GM23248 (cell line): ENCODE results near the gene RBM4B. TPM values are rescaled to one million over a fixed set of nuclear protein-coding genes. Genes with fewer than 3 reads are reported as not detected.

Experiments
- DNase-seq: peaks from one replicate; pipeline ENCODE4 v3.0.0-alpha.2; 2015
- H2AFZ ChIP-seq: fragments of 200-600 bp; sonication (generic); 2 replicates; pipeline ENCODE4 v1.6.1; 2016; ENCODE audit warnings: antibody characterized with exemption
- H3F3A ChIP-seq: fragments of 200-600 bp; sonication (generic); 2 replicates; pipeline ENCODE4 v1.6.1; 2016; ENCODE audit warnings: mild to moderate bottlenecking, antibody characterized with exemption, mixed run types; ENCODE audit not compliant: insufficient read depth
- H3K27ac ChIP-seq: fragments of 200-600 bp; sonication (generic); 2 replicates; pipeline ENCODE4 v1.5.1; 2016; ENCODE audit warnings: mild to moderate bottlenecking
- H3K27me3 ChIP-seq: fragments of 200-600 bp; sonication (generic); replicated peaks from 2 replicates; pipeline ENCODE4 v1.6.1; 2016; ENCODE audit warnings: mild to moderate bottlenecking; ENCODE audit not compliant: insufficient read depth
- H3K36me3 ChIP-seq: fragments of 200-600 bp; sonication (generic); 2 replicates; pipeline ENCODE4 v1.6.1; 2016; ENCODE audit warnings: low read depth, mild to moderate bottlenecking
- H3K4me1 ChIP-seq: fragments of 200-600 bp; sonication (generic); 2 replicates; pipeline ENCODE4 v1.6.1; 2016; ENCODE audit warnings: mild to moderate bottlenecking; ENCODE audit not compliant: insufficient read depth
- H3K4me2 ChIP-seq: fragments of 200-600 bp; sonication (generic); one replicate; pipeline ENCODE4 v1.6.1; 2016; ENCODE audit warnings: mild to moderate bottlenecking; ENCODE audit not compliant: unreplicated experiment
- H3K4me3 ChIP-seq: fragments of 200-600 bp; sonication (generic); 2 replicates; pipeline ENCODE4 v1.5.1; 2016; ENCODE audit warnings: mild to moderate bottlenecking
- H3K79me2 ChIP-seq: fragments of 200-600 bp; sonication (generic); 2 replicates; pipeline ENCODE4 v1.6.1; 2016; ENCODE audit warnings: mild to moderate bottlenecking; ENCODE audit not compliant: insufficient read depth
- H3K9ac ChIP-seq: fragments of 200-600 bp; sonication (generic); 2 replicates; pipeline ENCODE4 v1.6.1; 2016; ENCODE audit warnings: mild to moderate bottlenecking
- H3K9me2 ChIP-seq: fragments of 200-600 bp; sonication (generic); 2 replicates; pipeline ENCODE4 v1.6.1; 2016; ENCODE audit warnings: mixed run types, mild to moderate bottlenecking, moderate library complexity; ENCODE audit not compliant: insufficient read depth
- H3K9me3 ChIP-seq: fragments of 200-600 bp; sonication (generic); one replicate; pipeline ENCODE4 v1.6.1; 2017; ENCODE audit warnings: low read depth
- H4K20me1 ChIP-seq: fragments of 200-600 bp; sonication (generic); 2 replicates; pipeline ENCODE4 v1.6.0; 2016; ENCODE audit not compliant: insufficient read depth
- EZH2 ChIP-seq: fragments of 200-600 bp; sonication (generic); IDR thresholded peaks from 2 replicates; pipeline ENCODE4 v1.6.1; 2018; ENCODE audit warnings: antibody characterized with exemption, mild to moderate bottlenecking; ENCODE audit not compliant: insufficient read depth, poor library complexity, severe bottlenecking
- EZH2phosphoT487 ChIP-seq: fragments of 200-600 bp; sonication (generic); IDR thresholded peaks from 2 replicates; pipeline ENCODE4 v1.6.1; 2018; ENCODE audit warnings: antibody characterized with exemption, moderate library complexity, mild to moderate bottlenecking, low read depth; ENCODE audit not compliant: insufficient read depth
- WGBS, 2 experiments: methylation state at CpG; one replicate each; pipeline ENCODE4 v1.1.6; 2015 to 2017; ENCODE audit warnings: low lambda C conversion rate in 2 of 2, low coverage in 1 of 2; ENCODE audit errors: missing lambda C conversion rate in 2 of 2; 5-methylcytosine and 5-hydroxymethylcytosine counted together
- in situ Hi-C: fragments of 300-500 bp; cut with MboI; formaldehyde crosslinking; loops from 2 replicates; pipeline ENCODE4 v1.15.0; 2020
- polyA plus RNA-seq: library from polyadenylated mRNA; unstranded; fragments of >200 nt; fragmentation: Nextera tagmentation; extraction: Ambion mirVana; gene quantifications from 2 replicates; pipeline ENCODE4 v1.2.1, GENCODE V29; 2016
- total RNA-seq: library from RNA; depleted of rRNA; stranded (reverse); fragments of >200 nt; shearing (Covaris generic); gene quantifications from 2 replicates; pipeline ENCODE4 v1.2.3, GENCODE V29; 2014

RBM4B gene
- total and polyA plus RNA-seq, 2 experiments from 2014 or later: 18.5 to 23.4 TPM

DNA sequence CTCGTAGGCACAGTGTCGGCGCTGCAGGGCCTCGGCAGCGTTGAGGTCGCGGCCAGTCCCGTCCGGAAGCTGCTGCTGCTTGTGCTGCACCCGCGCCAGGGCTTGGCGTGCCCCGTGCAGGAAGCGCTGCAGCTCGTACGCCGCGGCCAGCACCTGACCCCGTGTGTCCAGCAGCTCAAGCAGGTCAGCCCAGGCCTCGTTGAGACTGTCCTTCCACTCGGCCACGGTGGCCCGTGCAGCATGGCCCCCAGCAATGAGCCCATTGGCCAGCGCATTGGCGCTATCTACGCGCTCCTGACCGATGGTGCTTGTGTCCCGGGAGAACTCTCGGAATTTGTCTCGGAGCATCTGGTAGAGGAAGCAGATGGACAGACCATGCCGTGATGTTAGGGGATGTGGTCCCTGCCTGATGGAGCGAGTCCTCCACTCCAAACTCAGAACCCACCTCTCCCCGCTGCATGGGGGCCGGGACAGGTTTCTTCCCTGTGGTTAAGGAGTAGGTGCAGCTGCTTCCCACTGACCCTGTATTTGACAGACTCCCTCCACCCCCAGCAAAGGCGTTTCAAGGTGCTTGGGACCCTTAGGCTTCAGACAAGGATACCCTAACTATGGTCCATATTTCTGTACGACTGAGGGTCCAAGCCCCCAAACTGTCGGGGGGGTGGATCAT is 13.8 kb upstream of the RBM4B start:
- no peaks in the 10 kb centered on the region for H3K36me3 ChIP-seq
- no peaks in the 10 kb centered on the region for H3K9me3 ChIP-seq
- TF ChIP-seq EZH2phosphoT487 (no peak), EZH2 (no peak)
- no peaks in the 10 kb centered on the region for H3K79me2 ChIP-seq
- H3K27me3 ChIP-seq: no peaks in the 10 kb centered on the region
- no peak overlapping the region for H3K4me2 ChIP-seq
- no peak overlapping the region for H3K9ac ChIP-seq
- no peaks in the 10 kb centered on the region for H3K9me2 ChIP-seq
- H3K27ac ChIP-seq: no peak overlapping the region
- H2AFZ ChIP-seq: no peak overlapping the region
- in situ Hi-C loops: loop anchor here (10.0 kb wide), 2 partner anchors 143 to 283 kb away; partner anchors contain the start of gene C11orf86
- no peaks in the 10 kb centered on the region for H3K4me1 ChIP-seq
- DNase-seq: no peak
- H4K20me1 ChIP-seq: no peaks in the 10 kb centered on the region
- no peak overlapping the region for H3K4me3 ChIP-seq
- 84 to 85% methylated on average over 36 to 38 of the region's 38 CpGs for WGBS, 2 experiments
- H3F3A ChIP-seq: no peaks in the 10 kb centered on the region

DNA sequence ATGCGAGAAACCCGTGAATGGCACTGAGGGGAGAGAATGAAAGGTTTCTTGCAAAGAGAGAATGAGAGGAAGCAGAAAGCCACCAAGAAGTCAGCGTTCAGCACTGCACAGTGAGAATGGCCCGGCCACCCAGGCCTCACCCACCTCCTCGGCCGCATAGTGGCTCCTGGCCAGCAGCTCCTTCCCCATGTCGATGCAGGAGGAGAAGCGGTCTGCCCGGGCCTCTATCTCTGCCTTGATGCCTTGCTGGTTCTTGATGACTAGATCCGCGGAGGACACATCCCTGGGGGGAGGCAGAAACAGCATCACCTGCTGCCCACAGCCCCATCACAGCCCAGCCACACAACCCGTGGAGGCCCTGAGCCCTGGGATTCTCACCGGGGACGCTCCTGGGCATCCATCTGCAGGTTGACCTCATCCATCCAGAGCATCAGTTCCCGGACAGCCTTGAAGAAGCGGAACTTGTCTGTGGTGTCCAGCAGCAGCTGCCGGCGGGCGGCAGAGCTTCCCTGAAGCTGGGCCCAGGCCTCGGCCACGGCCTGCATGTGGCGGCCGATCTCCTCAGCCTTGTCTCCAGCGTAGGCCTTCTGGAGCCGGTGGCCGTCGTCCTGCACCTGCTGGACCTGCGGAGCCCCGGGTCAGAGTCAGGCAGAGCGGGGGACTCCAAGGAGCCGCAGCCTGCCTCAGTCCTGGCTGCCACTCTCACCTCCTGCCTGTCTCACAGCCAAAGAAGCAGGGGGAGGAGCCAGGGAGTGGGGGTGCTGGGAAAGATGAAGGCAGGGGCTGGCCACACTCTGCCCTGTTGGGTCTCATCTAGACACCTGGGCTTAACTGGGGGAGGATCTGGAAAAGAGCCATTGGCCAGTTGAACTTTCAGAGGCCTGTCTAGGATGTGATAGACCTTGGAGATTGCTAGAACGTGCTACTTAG is 12.2 kb upstream of the RBM4B start:
- no peaks in the 10 kb centered on the region for H3K27me3 ChIP-seq
- in situ Hi-C loops: loop anchor here (10.0 kb wide), 2 partner anchors 145 to 285 kb away; partner anchors contain the start of gene C11orf86
- H3K4me2 ChIP-seq: no peak overlapping the region
- H3K4me3 ChIP-seq: no peak overlapping the region
- H3K79me2 ChIP-seq: no peaks in the 10 kb centered on the region
- 89% methylated on average over 32 of the region's 32 CpGs for WGBS, 2 experiments
- H3K9me3 ChIP-seq: no peaks in the 10 kb centered on the region
- no peaks in the 10 kb centered on the region for H3K36me3 ChIP-seq
- TF ChIP-seq EZH2phosphoT487 (no peak), EZH2 (no peak)
- no peak overlapping the region for H2AFZ ChIP-seq
- H3K9ac ChIP-seq: no peak overlapping the region
- no peak overlapping the region for H3K27ac ChIP-seq
- no peaks in the 10 kb centered on the region for H3K4me1 ChIP-seq
- no peaks in the 10 kb centered on the region for H4K20me1 ChIP-seq
- H3F3A ChIP-seq: no peaks in the 10 kb centered on the region
- no peak for DNase-seq
- H3K9me2 ChIP-seq: no peaks in the 10 kb centered on the region

DNA sequence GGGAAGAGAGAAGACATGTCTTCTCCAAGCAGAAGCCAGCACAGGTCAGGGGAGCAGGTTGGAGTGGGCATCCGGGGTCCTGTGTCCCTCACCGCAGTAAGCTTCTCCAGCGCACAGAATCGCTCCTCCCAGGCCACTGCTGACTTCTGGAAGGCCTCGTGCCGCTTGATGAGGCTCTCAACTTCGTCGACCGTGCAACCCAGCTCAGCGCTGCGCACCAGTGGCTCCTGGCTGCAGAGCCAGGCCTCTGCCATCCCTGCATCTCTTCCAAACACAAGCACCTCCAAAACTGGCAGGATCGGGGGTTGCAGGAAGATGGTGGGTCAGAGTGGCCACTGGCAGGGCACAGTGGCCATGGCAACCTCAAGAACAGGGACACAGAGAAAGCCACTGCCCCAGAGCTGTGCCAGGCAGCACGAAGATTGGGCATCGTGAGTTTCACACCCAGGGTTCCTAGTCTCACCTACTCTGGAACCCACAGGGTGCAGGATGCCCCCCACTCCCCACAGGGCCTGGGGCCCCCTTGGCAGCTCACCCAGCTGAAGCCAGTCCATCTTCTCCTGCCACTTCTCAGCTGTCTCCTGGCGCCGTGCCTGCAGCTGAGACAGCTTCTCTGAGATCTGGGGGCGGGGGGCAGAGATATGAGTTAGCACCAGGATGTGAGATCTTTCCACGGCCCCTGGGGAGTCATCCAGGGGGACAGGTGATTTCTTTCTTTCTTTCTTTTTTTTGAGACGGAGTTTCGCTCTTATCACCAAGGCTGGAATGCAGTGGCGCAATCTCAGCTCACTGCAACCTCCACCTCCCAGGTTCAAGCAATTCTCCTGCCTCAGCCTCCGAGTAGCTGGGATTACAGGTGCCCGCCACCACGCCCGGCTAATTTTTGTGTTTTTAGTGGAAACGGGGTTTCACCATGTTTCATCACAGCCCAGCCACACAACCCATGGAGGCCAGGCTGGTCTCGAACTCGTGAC is 11.2 kb upstream of the RBM4B start:
- Histone ChIP-seq H3F3A (no peaks in the 10 kb centered on the region), H4K20me1 (no peaks in the 10 kb centered on the region), H3K4me3 (no peak overlapping the region), H3K27ac (no peak overlapping the region), H3K27me3 (no peaks in the 10 kb centered on the region), H3K9me3 (no peaks in the 10 kb centered on the region), H3K4me2 (no peak overlapping the region), H2AFZ (no peak overlapping the region), H3K36me3 (no peaks in the 10 kb centered on the region), H3K4me1 (no peaks in the 10 kb centered on the region), H3K79me2 (no peaks in the 10 kb centered on the region), H3K9me2 (no peaks in the 10 kb centered on the region), H3K9ac (no peak overlapping the region)
- WGBS, 2 experiments: 81% methylated on average over 28 of the region's 28 CpGs
- DNase-seq: peak; percentile 9
- no peak for TF ChIP-seq EZH2phosphoT487
- no peak for TF ChIP-seq EZH2
- in situ Hi-C loops: no loop called here

DNA sequence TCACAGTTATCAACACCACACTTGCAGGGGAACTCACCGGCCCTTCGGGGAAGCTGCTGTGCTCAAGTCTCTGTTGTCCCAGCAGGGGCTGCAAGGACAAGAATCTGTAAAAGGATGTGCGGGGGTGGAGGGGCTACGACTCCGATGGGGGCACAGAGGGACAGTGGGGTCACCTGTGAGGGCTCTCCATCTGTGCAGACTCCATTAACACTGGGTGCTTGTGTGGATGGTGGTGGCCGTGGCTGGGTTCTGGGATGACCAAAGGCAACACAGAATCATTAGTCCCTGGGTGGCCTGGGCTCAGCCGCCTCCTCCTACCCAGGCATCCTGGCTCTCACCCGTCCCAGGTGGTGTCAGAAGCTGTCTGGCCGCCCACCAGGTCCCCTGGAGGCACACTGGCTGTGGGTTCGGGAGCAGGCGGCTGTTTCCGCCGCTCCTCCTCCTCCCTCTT is 10.2 kb upstream of the RBM4B start:
- no peaks in the 10 kb centered on the region for H3K27me3 ChIP-seq
- WGBS, 2 experiments: 73 to 76% methylated on average over 13 of the region's 13 CpGs
- H3K4me3 ChIP-seq: no peak overlapping the region
- H3K79me2 ChIP-seq: no peaks in the 10 kb centered on the region
- H3K9ac ChIP-seq: no peak overlapping the region
- no peaks in the 10 kb centered on the region for H3K9me2 ChIP-seq
- H3K27ac ChIP-seq: no peak overlapping the region
- H4K20me1 ChIP-seq: no peaks in the 10 kb centered on the region
- H2AFZ ChIP-seq: no peak overlapping the region
- H3K4me1 ChIP-seq: no peaks in the 10 kb centered on the region
- in situ Hi-C loops: no loop called here
- TF ChIP-seq EZH2phosphoT487: no peak
- no peak for TF ChIP-seq EZH2
- H3K9me3 ChIP-seq: no peaks in the 10 kb centered on the region
- no peak overlapping the region for H3K4me2 ChIP-seq
- H3K36me3 ChIP-seq: no peaks in the 10 kb centered on the region
- no peak for DNase-seq
- no peaks in the 10 kb centered on the region for H3F3A ChIP-seq
